H9 (cell line): ENCODE measurements around the gene TMEM242. TPM values are rescaled to one million over a fixed set of nuclear protein-coding genes. Genes with fewer than 3 reads are reported as not detected.

Experiments used
- DNase-seq: peaks from one replicate; pipeline ENCODE4 v3.0.0-alpha.2; 2017
- H2AFZ ChIP-seq: one replicate; pipeline ENCODE4 v1.6.1; 2013; ENCODE audit warnings: mild to moderate bottlenecking, low read length, control low read depth, moderate library complexity
- H2AK5ac ChIP-seq: 2 replicates; pipeline ENCODE4 v1.6.1; 2013; ENCODE audit warnings: low read length, control low read depth, mixed read lengths; ENCODE audit not compliant: insufficient read length
- H2BK120ac ChIP-seq: one replicate; pipeline ENCODE4 v1.6.1; 2013; ENCODE audit warnings: low read depth, mild to moderate bottlenecking, low read length, control low read depth, inconsistent platforms; ENCODE audit not compliant: poor library complexity, severe bottlenecking
- H2BK12ac ChIP-seq: 2 replicates; pipeline ENCODE4 v1.6.1; 2013; ENCODE audit warnings: low read length, control low read depth, mixed read lengths, low read depth; ENCODE audit not compliant: insufficient read length
- H2BK15ac ChIP-seq: 2 replicates; pipeline ENCODE4 v1.6.1; 2013; ENCODE audit warnings: low read depth, low read length, control low read depth
- H2BK20ac ChIP-seq: one replicate; pipeline ENCODE4 v1.6.1; 2013; ENCODE audit warnings: low read depth, mild to moderate bottlenecking, low read length, control low read depth, inconsistent platforms; ENCODE audit not compliant: poor library complexity, severe bottlenecking
- H2BK5ac ChIP-seq: 2 replicates; pipeline ENCODE4 v1.6.1; 2013; ENCODE audit warnings: low read length, control low read depth, mixed read lengths; ENCODE audit not compliant: insufficient read length
- H3K14ac ChIP-seq: 2 replicates; pipeline ENCODE4 v1.6.1; 2013; ENCODE audit warnings: low read length, control low read depth; ENCODE audit not compliant: insufficient read depth
- H3K18ac ChIP-seq: 2 replicates; pipeline ENCODE4 v1.6.1; 2013; ENCODE audit warnings: low read depth, mild to moderate bottlenecking, mixed read lengths, low read length, control low read depth; ENCODE audit not compliant: insufficient read length
- H3K23ac ChIP-seq: 2 replicates; pipeline ENCODE4 v1.6.1; 2013; ENCODE audit warnings: low read length, control low read depth, mixed read lengths, low read depth; ENCODE audit not compliant: insufficient read length
- H3K23me2 ChIP-seq: 2 replicates; pipeline ENCODE4 v1.6.1; 2013; ENCODE audit warnings: low read depth, mild to moderate bottlenecking, mixed read lengths, low read length, control low read depth; ENCODE audit not compliant: insufficient read length, poor library complexity, severe bottlenecking
- H3K27ac ChIP-seq: 2 replicates; pipeline ENCODE4 v1.5.1; 2013; ENCODE audit warnings: low read length, control low read depth, mixed read lengths, low read depth; ENCODE audit not compliant: insufficient read length
- H3K27me3 ChIP-seq: 2 replicates; pipeline ENCODE4 v1.6.1; 2013; ENCODE audit warnings: low read length, control low read depth, inconsistent platforms; ENCODE audit not compliant: insufficient read depth
- H3K4ac ChIP-seq: 2 replicates; pipeline ENCODE4 v1.6.1; 2013; ENCODE audit warnings: low read depth, mild to moderate bottlenecking, control low read depth, inconsistent platforms, low read length, moderate library complexity
- H3K4me1 ChIP-seq: 2 replicates; pipeline ENCODE4 v1.6.1; 2013; ENCODE audit warnings: low read length, control low read depth, inconsistent platforms; ENCODE audit not compliant: insufficient read depth
- H3K4me2 ChIP-seq: 2 replicates; pipeline ENCODE4 v1.6.1; 2013; ENCODE audit warnings: low read length, control low read depth, mixed read lengths; ENCODE audit not compliant: insufficient read length, insufficient read depth
- H3K56ac ChIP-seq: 2 replicates; pipeline ENCODE4 v1.6.1; 2013; ENCODE audit warnings: low read depth, mild to moderate bottlenecking, mixed read lengths, low read length, control low read depth; ENCODE audit not compliant: insufficient read length
- H3K79me1 ChIP-seq: 2 replicates; pipeline ENCODE4 v1.6.1; 2013; ENCODE audit warnings: low read depth, mild to moderate bottlenecking, moderate library complexity, low read length, control low read depth, inconsistent platforms; ENCODE audit not compliant: insufficient read depth, poor library complexity, severe bottlenecking
- H3K79me2 ChIP-seq: 2 replicates; pipeline ENCODE4 v1.6.1; 2013; ENCODE audit warnings: low read length, control low read depth, inconsistent platforms; ENCODE audit not compliant: insufficient read depth
- H3K9ac ChIP-seq: 2 replicates; pipeline ENCODE4 v1.6.1; 2013; ENCODE audit warnings: low read length, control low read depth, mixed read lengths; ENCODE audit not compliant: insufficient read length; ENCODE audit errors: extremely low read depth
- H3K9me3 ChIP-seq: one replicate; pipeline ENCODE4 v1.6.1; 2013; ENCODE audit warnings: low read depth, low read length, inconsistent platforms; ENCODE audit not compliant: control insufficient read depth
- H3T11ph ChIP-seq: one replicate; pipeline ENCODE4 v1.6.1; 2013; ENCODE audit warnings: mild to moderate bottlenecking, low read length, control low read depth, inconsistent platforms
- H4K20me1 ChIP-seq: one replicate; pipeline ENCODE4 v1.6.1; 2013; ENCODE audit not compliant: control insufficient read depth, insufficient read length, insufficient read depth
- H4K5ac ChIP-seq: 2 replicates; pipeline ENCODE4 v1.6.1; 2013; ENCODE audit warnings: low read depth, mild to moderate bottlenecking, mixed read lengths, low read length, control low read depth; ENCODE audit not compliant: insufficient read length
- H4K8ac ChIP-seq: replicated peaks from 2 replicates; pipeline ENCODE4 v1.6.1; 2013; ENCODE audit warnings: low read length, control low read depth, mixed read lengths, low read depth; ENCODE audit not compliant: insufficient read length
- H4K91ac ChIP-seq: 2 replicates; pipeline ENCODE4 v1.6.1; 2013; ENCODE audit warnings: low read depth, mild to moderate bottlenecking, moderate library complexity, mixed read lengths, low read length, control low read depth; ENCODE audit not compliant: insufficient read length
- H3K27ac Mint-ChIP-seq, 3 experiments: 2 replicates in 2 of 3; 3 replicates in 1 of 3; pipeline ENCODE4 v1.8.0; 2020 to 2021; ENCODE audit warnings: mixed read lengths in 3 of 3, mild to moderate bottlenecking in 1 of 3, moderate library complexity in 1 of 3
- H3K27me3 Mint-ChIP-seq: 2 replicates; pipeline ENCODE4 v1.8.0; 2021; ENCODE audit warnings: low read depth, mild to moderate bottlenecking, moderate library complexity, mixed read lengths
- H3K36me3 Mint-ChIP-seq, 3 experiments: 2 replicates in 2 of 3; 3 replicates in 1 of 3; pipeline ENCODE4 v1.8.0; 2020 to 2021; ENCODE audit warnings: low read depth in 3 of 3, mixed read lengths in 3 of 3; ENCODE audit not compliant: insufficient read depth in 1 of 3
- H3K4me1 Mint-ChIP-seq, 2 experiments: 2 replicates each; pipeline ENCODE4 v1.8.0; 2020; ENCODE audit warnings: mixed read lengths in 2 of 2
- H3K4me3 Mint-ChIP-seq, 2 experiments: 2 replicates in 1 of 2; 3 replicates in 1 of 2; pipeline ENCODE4 v1.8.0; 2020 to 2021; ENCODE audit warnings: mild to moderate bottlenecking in 2 of 2, mixed read lengths in 2 of 2, moderate library complexity in 1 of 2
- H3K9me3 Mint-ChIP-seq, 2 experiments: 2 replicates in 1 of 2; 3 replicates in 1 of 2; pipeline ENCODE4 v1.8.0; 2020; ENCODE audit warnings: mild to moderate bottlenecking in 2 of 2, mixed read lengths in 2 of 2, moderate library complexity in 1 of 2
- WGBS: extraction: QIAGEN DNeasy Blood & Tissue Kit; methylation state at CpG from one replicate; pipeline ENCODE4 v1.1.7; 2013; ENCODE audit warnings: missing lambda C conversion rate, low lambda C conversion rate, mixed read lengths; ENCODE audit not compliant: insufficient read length; ENCODE audit errors: extremely low coverage; 5-methylcytosine and 5-hydroxymethylcytosine counted together
- total RNA-seq: library from RNA; stranded (reverse); gene quantifications from 2 replicates; pipeline ENCODE4 v1.2.1, GENCODE V29; 2021
- TF ChIP-seq, protein P1 (sequence below): fragments of 200-600 bp; sonication (generic); conservative IDR thresholded peaks from 3 replicates; pipeline ENCODE4 v1.8.0; 2021; ENCODE audit warnings: antibody characterized with exemption, mild to moderate bottlenecking

Gene TMEM242
- total RNA-seq, 1 experiment from 2014 or later: 10.5 TPM

DNA sequence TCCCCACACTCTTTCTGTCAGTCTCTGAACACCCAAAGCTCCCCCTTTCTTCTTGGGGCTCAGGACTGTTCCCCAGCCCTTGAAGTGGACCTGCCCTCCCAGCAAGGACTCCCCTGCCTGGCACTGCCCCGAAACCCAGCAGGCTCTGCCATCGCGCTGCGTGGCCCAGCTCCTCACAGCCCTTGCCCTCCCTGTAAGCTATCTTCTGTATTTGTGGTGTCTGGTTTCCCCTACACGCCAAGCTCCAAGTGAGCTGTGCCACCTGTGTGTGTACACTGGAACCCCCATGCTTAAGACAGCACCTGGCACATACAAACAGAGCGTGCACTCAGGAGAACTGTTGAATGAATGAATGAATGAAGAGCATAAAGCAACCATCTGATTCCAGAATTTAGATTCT, 57.7 kb downstream of the TMEM242 start:
- no peak for DNase-seq
- H4K5ac ChIP-seq: no peak overlapping the region
- H3K27me3 Mint-ChIP-seq: peaks cover 4% of the 10 kb centered on the region
- no peak overlapping the region for H3K56ac ChIP-seq
- no peak overlapping the region for H3K23ac ChIP-seq
- no peaks in the 10 kb centered on the region for H3K9me3 ChIP-seq
- no peak overlapping the region for H3K9ac ChIP-seq
- TF ChIP-seq, protein P1, sequence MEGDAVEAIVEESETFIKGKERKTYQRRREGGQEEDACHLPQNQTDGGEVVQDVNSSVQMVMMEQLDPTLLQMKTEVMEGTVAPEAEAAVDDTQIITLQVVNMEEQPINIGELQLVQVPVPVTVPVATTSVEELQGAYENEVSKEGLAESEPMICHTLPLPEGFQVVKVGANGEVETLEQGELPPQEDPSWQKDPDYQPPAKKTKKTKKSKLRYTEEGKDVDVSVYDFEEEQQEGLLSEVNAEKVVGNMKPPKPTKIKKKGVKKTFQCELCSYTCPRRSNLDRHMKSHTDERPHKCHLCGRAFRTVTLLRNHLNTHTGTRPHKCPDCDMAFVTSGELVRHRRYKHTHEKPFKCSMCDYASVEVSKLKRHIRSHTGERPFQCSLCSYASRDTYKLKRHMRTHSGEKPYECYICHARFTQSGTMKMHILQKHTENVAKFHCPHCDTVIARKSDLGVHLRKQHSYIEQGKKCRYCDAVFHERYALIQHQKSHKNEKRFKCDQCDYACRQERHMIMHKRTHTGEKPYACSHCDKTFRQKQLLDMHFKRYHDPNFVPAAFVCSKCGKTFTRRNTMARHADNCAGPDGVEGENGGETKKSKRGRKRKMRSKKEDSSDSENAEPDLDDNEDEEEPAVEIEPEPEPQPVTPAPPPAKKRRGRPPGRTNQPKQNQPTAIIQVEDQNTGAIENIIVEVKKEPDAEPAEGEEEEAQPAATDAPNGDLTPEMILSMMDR: no peak
- no peak overlapping the region for H3K4me2 ChIP-seq
- H3K79me1 ChIP-seq: no peaks in the 10 kb centered on the region
- H3T11ph ChIP-seq: no peak overlapping the region
- H2BK15ac ChIP-seq: no peak overlapping the region
- H3K4me1 ChIP-seq: no peaks in the 10 kb centered on the region
- no peaks in the 10 kb centered on the region for H3K27me3 ChIP-seq
- H3K18ac ChIP-seq: no peak overlapping the region
- no peak overlapping the region for H3K4me3 Mint-ChIP-seq
- H2BK20ac ChIP-seq: no peak overlapping the region
- H3K36me3 Mint-ChIP-seq: peaks cover 2 to 9% (median 7%) of the 10 kb centered on the region in 3 experiments; a peak in 6 of 7 replicates
- no peaks in the 10 kb centered on the region for H3K23me2 ChIP-seq
- no peak overlapping the region; the same call in 1 of the 2 replicates for H3K14ac ChIP-seq
- H2BK5ac ChIP-seq: no peak overlapping the region
- no peak overlapping the region for H2BK12ac ChIP-seq
- H3K79me2 ChIP-seq: no peaks in the 10 kb centered on the region
- no CpG with 5 or more reads among the region's 6 CpGs for WGBS
- no peak overlapping the region for H2AK5ac ChIP-seq
- H2BK120ac ChIP-seq: no peak overlapping the region
- H4K91ac ChIP-seq: no peak overlapping the region
- peaks cover 7 to 8% of the 10 kb centered on the region in 2 experiments for H3K9me3 Mint-ChIP-seq
- no peak overlapping the region for H3K27ac Mint-ChIP-seq
- H3K4ac ChIP-seq: no peak overlapping the region
- H4K8ac ChIP-seq: no peak overlapping the region
- no peak overlapping the region for H3K27ac ChIP-seq
- H3K4me1 Mint-ChIP-seq: peaks cover 3 to 4% of the 10 kb centered on the region in 2 experiments; a peak in 2 of 4 replicates
- H4K20me1 ChIP-seq: peaks cover 2% of the 10 kb centered on the region
- no peak overlapping the region for H2AFZ ChIP-seq
